GM12873 (cell line): Measurements from ENCODE around the gene UGT1A7.

Source experiments
- CTCF ChIP-seq: IDR thresholded peaks from 2 replicates; pipeline ENCODE4 v1.5.1; 2012; ENCODE audit warnings: low read depth, mild to moderate bottlenecking, moderate library complexity, low read length, control low read depth; ENCODE audit not compliant: insufficient read depth; ENCODE audit errors: missing control alignments

UGT1A7 gene

GRCh38 chr2:233819884-233820773 is 138.4 kb downstream of the UGT1A7 start:
- TF ChIP-seq CTCF, result no peak

GRCh38 chr2:233820774-233821105 is 139.0 kb downstream of the UGT1A7 start:
- TF ChIP-seq CTCF, result no peak

GRCh38 chr2:233821196-233821595 is 139.5 kb downstream of the UGT1A7 start:
- TF ChIP-seq CTCF, result no peak

- no peak for TF ChIP-seq CTCF
These were observed 140.0 kb downstream of the UGT1A7 start for GRCh38 chr2:233821709-233822100.

- no peak for TF ChIP-seq CTCF
These were observed 140.5 kb downstream of the UGT1A7 start for GRCh38 chr2:233822101-233822771.
